ENCODE data around the gene APBB1IP.

APBB1IP gene

GRCh38 chr10:26446258-26446657 is 8.1 kb downstream of the APBB1IP start:
- TF ChIP-seq CTCF (IDR thresholded peaks at IDR 0.05), result no peak
- H3K9me3 ChIP-seq, result no peaks in the 10 kb centered on the region
- H3K27me3 ChIP-seq, result no peaks in the 10 kb centered on the region
- DNase-seq, result no peak
- H3K4me1 ChIP-seq, result no peaks in the 10 kb centered on the region
- H3K27ac ChIP-seq, result no peak overlapping the region
- intact Hi-C loops (cut with DNase I; ENCODE audit: low total_unique reads), result no loop called here
- no peak overlapping the region for H3K4me3 ChIP-seq
- no peaks in the 10 kb centered on the region for H3K36me3 ChIP-seq

GRCh38 chr10:26448292-26448691 is 10.2 kb downstream of the APBB1IP start:
- Histone ChIP-seq H3K36me3 (no peaks in the 10 kb centered on the region), H3K27me3 (no peaks in the 10 kb centered on the region), H3K4me3 (no peak overlapping the region), H3K9me3 (no peaks in the 10 kb centered on the region), H3K27ac (no peak overlapping the region), H3K4me1 (no peaks in the 10 kb centered on the region)
- intact Hi-C loops (cut with DNase I; ENCODE audit: low total_unique reads), result no loop called here
- no peak for DNase-seq
- TF ChIP-seq CTCF (IDR thresholded peaks at IDR 0.05), result no peak

GRCh38 chr10:26448706-26449435 is 10.7 kb downstream of the APBB1IP start:
- DNase-seq, result no peak
- Histone ChIP-seq H3K9me3 (no peaks in the 10 kb centered on the region), H3K4me3 (no peak overlapping the region), H3K27ac (no peak overlapping the region), H3K36me3 (no peaks in the 10 kb centered on the region), H3K27me3 (no peaks in the 10 kb centered on the region), H3K4me1 (no peaks in the 10 kb centered on the region)
- no peak for TF ChIP-seq CTCF (IDR thresholded peaks at IDR 0.05)
- intact Hi-C loops (cut with DNase I; ENCODE audit: low total_unique reads), result no loop called here

- no peaks in the 10 kb centered on the region for H3K36me3 ChIP-seq
These were observed 11.6 kb downstream of the APBB1IP start for GRCh38 chr10:26449726-26450125.

GRCh38 chr10:26451903-26452302 is 13.8 kb downstream of the APBB1IP start:
- H3K4me1 ChIP-seq, result no peaks in the 10 kb centered on the region
- no peak for TF ChIP-seq CTCF (IDR thresholded peaks at IDR 0.05)
- no peak overlapping the region for H3K4me3 ChIP-seq
- H3K9me3 ChIP-seq, result no peaks in the 10 kb centered on the region
- H3K27ac ChIP-seq, result no peak overlapping the region
- no peak for DNase-seq
- H3K27me3 ChIP-seq, result no peaks in the 10 kb centered on the region
- intact Hi-C loops (cut with DNase I; ENCODE audit: low total_unique reads), result no loop called here
- H3K36me3 ChIP-seq, result no peaks in the 10 kb centered on the region

More at GRCh38 chr10:26449726-26450125, 11.6 kb downstream of the APBB1IP start:
- Histone ChIP-seq H3K27me3 (no peaks in the 10 kb centered on the region), H3K9me3 (no peaks in the 10 kb centered on the region), H3K4me3 (no peak overlapping the region), H3K27ac (no peak overlapping the region), H3K4me1 (no peaks in the 10 kb centered on the region)
- DNase-seq, result no peak
- no peak for TF ChIP-seq CTCF (IDR thresholded peaks at IDR 0.05)
- intact Hi-C loops (cut with DNase I; ENCODE audit: low total_unique reads), result no loop called here
